Dermis microvascular lymphatic vessel endothelial cell (primary cell): Measurements from ENCODE around the gene UGT1A7. TPM values are rescaled to one million over a fixed set of nuclear protein-coding genes. Genes with fewer than 3 reads are reported as not detected.
"Not testable (repeated sequence)": the region's sequence is repeated elsewhere in the genome, so short reads cannot be mapped to it uniquely, and the experiment has no call there.

Experiments
- DNase-seq, 2 donors: peaks; one replicate each; pipeline versions ENCODE4 v3.0.0 to v3.0.0-alpha.2; 2010; ENCODE audit warnings: low read depth in 2 of 2
- total RNA-seq: library from RNA; depleted of rRNA; stranded (reverse); fragments of >200 nt; gene quantifications from 2 replicates; pipeline ENCODE4 v1.2.1, GENCODE V29; 2014

UGT1A7 gene
- total RNA-seq, 1 donor from 2014 or later: not detected

- DNase-seq: no peak
Measured at GRCh38 chr2:233680361-233681045, 1.2 kb upstream of the UGT1A7 start.

GRCh38 chr2:233684640-233685039 lies 2.9 kb downstream of the UGT1A7 start:
- DNase-seq: no peak

GRCh38 chr2:233686928-233687327 lies 5.2 kb downstream of the UGT1A7 start:
- no peak for DNase-seq

GRCh38 chr2:233688341-233688740 lies 6.6 kb downstream of the UGT1A7 start:
- DNase-seq: no peak

- peak in 1 of 2 donors; percentile 39 for DNase-seq
Measured at GRCh38 chr2:233689031-233689430, 7.3 kb downstream of the UGT1A7 start.

- DNase-seq: peak; percentile 54 to 93
Measured at GRCh38 chr2:233689501-233689900, 7.8 kb downstream of the UGT1A7 start.

- peak; percentile 15 to 40 for DNase-seq
Measured at GRCh38 chr2:233690444-233690843, 8.7 kb downstream of the UGT1A7 start.

GRCh38 chr2:233691443-233692433 lies 10.0 kb downstream of the UGT1A7 start:
- DNase-seq: no peak

- no peak for DNase-seq
Measured at GRCh38 chr2:233692648-233693047, 10.9 kb downstream of the UGT1A7 start, which contains the start of gene UGT1A6. TSS of gene UGT1A6 (plus strand) at chr2:233692890. CDS start at chr2:233693005, 115 bp downstream.

- DNase-seq: no peak
Measured at GRCh38 chr2:233693963-233694362, 12.3 kb downstream of the UGT1A7 start.

- DNase-seq: no peak
Measured at GRCh38 chr2:233698740-233699139, 17.0 kb downstream of the UGT1A7 start.

GRCh38 chr2:233699424-233700027 lies 17.8 kb downstream of the UGT1A7 start:
- no peak for DNase-seq

- DNase-seq: peak; percentile 58 to 81
Measured at GRCh38 chr2:233700028-233700635, 18.4 kb downstream of the UGT1A7 start.

- DNase-seq: not testable (repeated sequence)
Measured at GRCh38 chr2:233700842-233701241, 19.1 kb downstream of the UGT1A7 start.

GRCh38 chr2:233702238-233702637 lies 20.5 kb downstream of the UGT1A7 start:
- DNase-seq: no peak

GRCh38 chr2:233705911-233706506 lies 24.3 kb downstream of the UGT1A7 start:
- DNase-seq: no peak

- DNase-seq: no peak
Measured at GRCh38 chr2:233706720-233707119, 25.0 kb downstream of the UGT1A7 start.

- DNase-seq: peak in 1 of 2 donors; percentile 17
Measured at GRCh38 chr2:233707940-233708644, 26.4 kb downstream of the UGT1A7 start.

GRCh38 chr2:233708942-233709341 lies 27.2 kb downstream of the UGT1A7 start:
- DNase-seq: no peak

- DNase-seq: peak; percentile 54 to 70
Measured at GRCh38 chr2:233711312-233712008, 29.8 kb downstream of the UGT1A7 start.
